T-helper 2 cell (primary cell): ENCODE data around the gene MYORG.

ENCODE experiments used
- DNase-seq, 5 experiments: peaks; one replicate each; pipeline versions ENCODE4 v3.0.0 to v3.0.0-alpha.2; 2012 to 2022
- total RNA-seq, 2 donors: gene quantifications; one replicate each; lab custom pipeline; 2026; lab: John Stamatoyannopoulos, UW

Gene MYORG
- total RNA-seq = 1.8 to 1.9 reads per million in 2 donors

- peak; percentile 91 to 97 (median 96) for DNase-seq
These were observed at the start of gene MYORG for GRCh38 chr9:34376596-34377403. TSS of gene MYORG (minus strand) at chr9:34376898. CDS start at chr9:34372943, 3,955 bp downstream.

- DNase-seq = no peak
These were observed 43.2 kb upstream of the MYORG start for GRCh38 chr9:34419716-34420504.

GRCh38 chr9:34417734-34418133 is 41.0 kb upstream of the MYORG start:
- DNase-seq = no peak

- peak in 1 of 5 experiments; percentile 52 for DNase-seq
These were observed 36.6 kb upstream of the MYORG start for GRCh38 chr9:34413231-34413852.

- DNase-seq = no peak
These were observed 35.6 kb upstream of the MYORG start for GRCh38 chr9:34412336-34412735.

GRCh38 chr9:34409154-34409553 is 32.5 kb upstream of the MYORG start:
- DNase-seq = no peak

- DNase-seq = no peak
These were observed 31.5 kb upstream of the MYORG start for GRCh38 chr9:34408173-34408572.

- no peak for DNase-seq
These were observed 29.5 kb upstream of the MYORG start for GRCh38 chr9:34406219-34406618.

GRCh38 chr9:34405719-34406118 is 29.0 kb upstream of the MYORG start:
- no peak for DNase-seq

- peak in 2 of 5 experiments; percentile 28 to 47 for DNase-seq
These were observed 27.1 kb upstream of the MYORG start for GRCh38 chr9:34403554-34404380.

GRCh38 chr9:34400686-34401602 is 24.2 kb upstream of the MYORG start:
- no peak for DNase-seq

- DNase-seq = no peak
These were observed 23.6 kb upstream of the MYORG start for GRCh38 chr9:34400275-34400674.

- DNase-seq = no peak
These were observed 23.0 kb upstream of the MYORG start for GRCh38 chr9:34399729-34400128.

- DNase-seq = no peak
These were observed 22.2 kb upstream of the MYORG start for GRCh38 chr9:34398875-34399274.

GRCh38 chr9:34396276-34397214 is 19.8 kb upstream of the MYORG start:
- DNase-seq = no peak

- no peak for DNase-seq
These were observed 15.8 kb upstream of the MYORG start for GRCh38 chr9:34392511-34392910.

- DNase-seq = no peak
These were observed 10.5 kb upstream of the MYORG start for GRCh38 chr9:34387239-34387638.

GRCh38 chr9:34386656-34387055 is 10.0 kb upstream of the MYORG start:
- no peak for DNase-seq

GRCh38 chr9:34385561-34386230 is 9.0 kb upstream of the MYORG start:
- DNase-seq = no peak
